GM03348 (cell line): ENCODE data around the gene CCDC6.
"Not testable (repeated sequence)": the region's sequence is repeated elsewhere in the genome, so short reads cannot be mapped to it uniquely, and the experiment has no call there.

Experiments
- DNase-seq: peaks from one replicate; pipeline ENCODE4 v3.0.0; 2012; ENCODE audit warnings: low spot score

Gene CCDC6

GRCh38 chr10:59906417-59907202 is at the start of gene CCDC6:
Gene CCDC6, minus strand, starts transcription at chr10:59906556. Its CDS starts 132 bp downstream, at chr10:59906424.
- peak; percentile 95 for DNase-seq

- no peak for DNase-seq
Measured at GRCh38 chr10:59954296-59954695, 47.9 kb upstream of the CCDC6 start.

GRCh38 chr10:59953711-59954110 is 47.4 kb upstream of the CCDC6 start:
- not testable (repeated sequence) for DNase-seq

- DNase-seq, result no peak
Measured at GRCh38 chr10:59950105-59950504, 43.7 kb upstream of the CCDC6 start.

GRCh38 chr10:59949608-59950007 is 43.3 kb upstream of the CCDC6 start:
- DNase-seq, result no peak

GRCh38 chr10:59945991-59946390 is 39.6 kb upstream of the CCDC6 start:
- DNase-seq, result no peak

GRCh38 chr10:59945590-59945989 is 39.2 kb upstream of the CCDC6 start:
- DNase-seq, result no peak

- DNase-seq, result no peak
Measured at GRCh38 chr10:59944339-59944935, 38.1 kb upstream of the CCDC6 start.

- DNase-seq, result no peak
Measured at GRCh38 chr10:59942556-59942955, 36.2 kb upstream of the CCDC6 start.

- DNase-seq, result no peak
Measured at GRCh38 chr10:59937720-59938119, 31.4 kb upstream of the CCDC6 start.

- no peak for DNase-seq
Measured at GRCh38 chr10:59934701-59935100, 28.3 kb upstream of the CCDC6 start.

GRCh38 chr10:59930788-59931521 is 24.6 kb upstream of the CCDC6 start:
- DNase-seq, result not testable (repeated sequence)

- no peak for DNase-seq
Measured at GRCh38 chr10:59926086-59926485, 19.7 kb upstream of the CCDC6 start.

- no peak for DNase-seq
Measured at GRCh38 chr10:59922907-59923306, 16.6 kb upstream of the CCDC6 start.

GRCh38 chr10:59917922-59918321 is 11.6 kb upstream of the CCDC6 start:
- no peak for DNase-seq

- DNase-seq, result no peak
Measured at GRCh38 chr10:59913547-59914237, 7.3 kb upstream of the CCDC6 start.

GRCh38 chr10:59910867-59911266 is 4.5 kb upstream of the CCDC6 start:
- DNase-seq, result no peak

GRCh38 chr10:59909815-59910214 is 3.5 kb upstream of the CCDC6 start:
- no peak for DNase-seq

- no peak for DNase-seq
Measured at GRCh38 chr10:59908808-59909143, 2.4 kb upstream of the CCDC6 start.

- peak; percentile 83 for DNase-seq
Measured at GRCh38 chr10:59907918-59908807, 1.8 kb upstream of the CCDC6 start.

GRCh38 chr10:59907537-59907917 is 1.2 kb upstream of the CCDC6 start:
- no peak for DNase-seq
